Calu3 (cell line): ENCODE results near the gene STS. TPM values are rescaled to one million over a fixed set of nuclear protein-coding genes. Genes with fewer than 3 reads are reported as not detected.
A peak's percentile ranks its signal among the peaks of the same experiment; 100 is the strongest.
"Not testable (repeated sequence)": the region's sequence is repeated elsewhere in the genome, so short reads cannot be mapped to it uniquely, and the experiment has no call there.

Experiments
- BruUV-seq: library from RNA; stranded (reverse); fragments of 400-500 nt; replicated peaks from 2 replicates; lab custom pipeline; 2021; lab: Mats Ljungman, UMichigan
- CTCF ChIA-PET: fragments of 300-600 bp; sonication (Branson Sonifier 250); formaldehyde crosslinking; loops from one replicate; lab custom pipeline; 2022; ENCODE audit warnings: antibody characterized with exemption; lab: Charles Lee
- DNase-seq: peaks from one replicate; pipeline ENCODE4 v3.0.0; 2022
- H3K27ac Mint-ChIP-seq: one replicate; pipeline ENCODE4 v1.8.0; 2022; ENCODE audit warnings: mixed read lengths; ENCODE audit not compliant: unreplicated experiment
- H3K27me3 Mint-ChIP-seq: one replicate; pipeline ENCODE4 v1.8.0; 2022; ENCODE audit warnings: mixed read lengths; ENCODE audit not compliant: unreplicated experiment
- H3K36me3 Mint-ChIP-seq: one replicate; pipeline ENCODE4 v1.8.0; 2022; ENCODE audit warnings: mild to moderate bottlenecking, moderate library complexity, mixed read lengths; ENCODE audit not compliant: insufficient read depth, unreplicated experiment
- H3K4me1 Mint-ChIP-seq: one replicate; pipeline ENCODE4 v1.8.0; 2022; ENCODE audit warnings: mild to moderate bottlenecking, low read depth, mixed read lengths; ENCODE audit not compliant: unreplicated experiment
- H3K4me3 Mint-ChIP-seq: one replicate; pipeline ENCODE4 v1.8.0; 2022; ENCODE audit warnings: mild to moderate bottlenecking, low read depth, moderate library complexity, mixed read lengths; ENCODE audit not compliant: unreplicated experiment
- H3K9me3 Mint-ChIP-seq: one replicate; pipeline ENCODE4 v1.8.0; 2022; ENCODE audit warnings: low read depth, mixed read lengths; ENCODE audit not compliant: unreplicated experiment
- CTCF ChIP-seq: fragments of 200-600 bp; IDR thresholded peaks from one replicate; pipeline ENCODE4 v1.8.0; 2022; ENCODE audit warnings: antibody characterized with exemption; ENCODE audit not compliant: unreplicated experiment
- intact Hi-C: fragments of 100-400 bp; cut with micrococcal nuclease; formaldehyde crosslinking; loops from one replicate; pipeline ENCODE4 v1.10.0; 2022; ENCODE audit not compliant: unreplicated experiment
- total RNA-seq: library from RNA; stranded (reverse); gene quantifications from 2 replicates; pipeline ENCODE4 v1.2.3, GENCODE V29; 2022

Gene STS
- total RNA-seq, 1 experiment from 2014 or later = 11.4 TPM

- intact Hi-C loops = no loop called here
- BruUV-seq = no TSS peak
- H3K4me1 Mint-ChIP-seq = no peaks in the 10 kb centered on the region
- H3K27ac Mint-ChIP-seq = no peak overlapping the region
- no peak for DNase-seq
- no peak overlapping the region for H3K4me3 Mint-ChIP-seq
- no peaks in the 10 kb centered on the region for H3K36me3 Mint-ChIP-seq
- no peak for TF ChIP-seq CTCF
- H3K27me3 Mint-ChIP-seq = no peaks in the 10 kb centered on the region
- H3K9me3 Mint-ChIP-seq = peaks cover 2% of the 10 kb centered on the region
- CTCF ChIA-PET = no interaction called here
Measured at GRCh38 chrX:7168371-7168770, 20.9 kb downstream of the STS start.

- Mint-ChIP-seq H3K27ac (no peak overlapping the region), H3K4me3 (no peak overlapping the region), H3K27me3 (no peaks in the 10 kb centered on the region), H3K36me3 (no peaks in the 10 kb centered on the region), H3K9me3 (peaks cover 2% of the 10 kb centered on the region), H3K4me1 (no peaks in the 10 kb centered on the region)
- CTCF ChIA-PET = no interaction called here
- intact Hi-C loops = no loop called here
- DNase-seq = no peak
- BruUV-seq = no TSS peak
- no peak for TF ChIP-seq CTCF
Measured at GRCh38 chrX:7169627-7170026, 22.1 kb downstream of the STS start.

- H3K9me3 Mint-ChIP-seq = peaks cover 3% of the 10 kb centered on the region
- intact Hi-C loops = no loop called here
- no peaks in the 10 kb centered on the region for H3K4me1 Mint-ChIP-seq
- no peak overlapping the region for H3K4me3 Mint-ChIP-seq
- no peak overlapping the region for H3K27ac Mint-ChIP-seq
- CTCF ChIA-PET = no interaction called here
- no peaks in the 10 kb centered on the region for H3K36me3 Mint-ChIP-seq
- BruUV-seq = no TSS peak
- peak; percentile 10 for DNase-seq
- no peaks in the 10 kb centered on the region for H3K27me3 Mint-ChIP-seq
- TF ChIP-seq CTCF = peak; percentile 28
Measured at GRCh38 chrX:7170898-7171297, 23.4 kb downstream of the STS start.

GRCh38 chrX:7178859-7179258 is 31.3 kb downstream of the STS start:
- BruUV-seq, H3K36me3 Mint-ChIP-seq, H3K4me1 Mint-ChIP-seq, H3K9me3 Mint-ChIP-seq, intact Hi-C loops, DNase-seq, H3K27ac Mint-ChIP-seq, H3K4me3 Mint-ChIP-seq, CTCF ChIA-PET, H3K27me3 Mint-ChIP-seq: not testable (repeated sequence)

DNA sequence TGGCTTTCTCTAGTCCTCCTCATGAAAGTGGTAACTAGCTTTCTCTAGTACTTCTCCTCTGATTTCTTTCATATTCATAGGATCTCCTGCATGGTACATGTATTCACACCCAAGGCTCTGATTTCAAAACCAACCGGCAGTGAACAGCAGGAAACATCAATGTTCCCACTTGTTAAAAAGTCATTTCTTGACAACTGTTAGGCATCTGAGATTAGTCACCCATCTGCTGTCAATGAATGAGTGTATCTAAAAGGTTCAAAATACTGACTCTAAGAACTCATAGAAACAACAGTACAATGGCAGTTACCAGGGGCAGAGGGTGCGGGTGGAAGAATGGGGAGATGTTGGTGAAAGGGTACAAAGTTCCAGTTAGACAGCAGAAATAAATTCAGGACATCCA is 31.9 kb downstream of the STS start:
- Mint-ChIP-seq H3K4me1 (no peaks in the 10 kb centered on the region), H3K36me3 (no peaks in the 10 kb centered on the region), H3K27me3 (no peaks in the 10 kb centered on the region), H3K9me3 (peaks cover 3% of the 10 kb centered on the region), H3K4me3 (no peak overlapping the region), H3K27ac (no peak overlapping the region)
- DNase-seq = no peak
- BruUV-seq = no TSS peak
- CTCF ChIA-PET = no interaction called here
- intact Hi-C loops = no loop called here
- no peak for TF ChIP-seq CTCF
